ENCODE measurements around the gene ZNF547.

ZNF547 gene

DNA sequence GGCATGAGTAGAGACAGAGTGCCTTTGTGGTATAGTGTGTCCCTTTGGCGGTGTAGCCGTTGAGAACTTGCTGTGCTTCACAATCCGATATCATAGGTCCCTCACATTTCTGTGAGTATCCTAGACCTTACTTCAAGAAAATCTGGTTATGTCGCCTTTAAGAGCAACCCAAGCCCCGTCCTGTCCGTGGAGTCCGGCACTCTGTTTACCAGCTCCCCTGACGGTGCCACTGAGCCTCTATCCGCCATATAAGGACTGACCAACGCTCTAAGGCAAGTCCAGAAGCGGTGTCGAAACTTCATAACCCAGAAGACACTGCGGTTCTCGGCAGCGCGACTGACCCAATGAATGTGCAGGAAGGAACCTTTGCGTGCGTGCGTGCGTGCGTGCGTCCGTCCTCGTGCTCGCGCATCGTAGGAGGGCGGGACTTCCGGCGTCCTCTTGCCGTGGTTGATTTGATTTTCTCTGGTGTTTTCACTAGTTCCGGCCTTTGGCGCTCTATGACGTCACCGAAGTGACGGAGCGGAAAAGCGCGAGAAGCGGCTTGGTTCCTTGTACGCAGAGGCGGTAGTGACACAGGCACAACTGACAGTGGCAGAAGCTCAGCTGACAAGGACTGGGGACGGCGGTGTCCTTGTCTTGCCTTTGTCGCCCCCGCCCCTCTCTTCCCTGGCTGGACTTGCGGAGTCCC is at the start of gene ZNF547, which contains the start of gene TRAPPC2B:
TSS of gene ZNF547 (plus strand) at position 555 of the 691 bp plus-strand sequence. CDS start 5,005 bp downstream, outside the sequence.
TSS of gene TRAPPC2B (plus strand) at position 555 of the 691 bp plus-strand sequence. CDS start 1,283 bp downstream, outside the sequence.
- DNase-seq (ENCODE audit: low spot score) (peak; percentile 93), FAIRE-seq (peak; percentile 95)

GRCh38 chr19:57314146-57314545 is 49.2 kb upstream of the ZNF547 start:
- DNase-seq (ENCODE audit: low spot score) (no peak), FAIRE-seq (no peak)

- no peak for DNase-seq (ENCODE audit: low spot score)
- no peak for FAIRE-seq
These were observed 45.8 kb upstream of the ZNF547 start for GRCh38 chr19:57317503-57317902.

- DNase-seq (ENCODE audit: low spot score) = no peak
- FAIRE-seq = no peak
These were observed 43.5 kb upstream of the ZNF547 start for GRCh38 chr19:57319869-57320179.

DNA sequence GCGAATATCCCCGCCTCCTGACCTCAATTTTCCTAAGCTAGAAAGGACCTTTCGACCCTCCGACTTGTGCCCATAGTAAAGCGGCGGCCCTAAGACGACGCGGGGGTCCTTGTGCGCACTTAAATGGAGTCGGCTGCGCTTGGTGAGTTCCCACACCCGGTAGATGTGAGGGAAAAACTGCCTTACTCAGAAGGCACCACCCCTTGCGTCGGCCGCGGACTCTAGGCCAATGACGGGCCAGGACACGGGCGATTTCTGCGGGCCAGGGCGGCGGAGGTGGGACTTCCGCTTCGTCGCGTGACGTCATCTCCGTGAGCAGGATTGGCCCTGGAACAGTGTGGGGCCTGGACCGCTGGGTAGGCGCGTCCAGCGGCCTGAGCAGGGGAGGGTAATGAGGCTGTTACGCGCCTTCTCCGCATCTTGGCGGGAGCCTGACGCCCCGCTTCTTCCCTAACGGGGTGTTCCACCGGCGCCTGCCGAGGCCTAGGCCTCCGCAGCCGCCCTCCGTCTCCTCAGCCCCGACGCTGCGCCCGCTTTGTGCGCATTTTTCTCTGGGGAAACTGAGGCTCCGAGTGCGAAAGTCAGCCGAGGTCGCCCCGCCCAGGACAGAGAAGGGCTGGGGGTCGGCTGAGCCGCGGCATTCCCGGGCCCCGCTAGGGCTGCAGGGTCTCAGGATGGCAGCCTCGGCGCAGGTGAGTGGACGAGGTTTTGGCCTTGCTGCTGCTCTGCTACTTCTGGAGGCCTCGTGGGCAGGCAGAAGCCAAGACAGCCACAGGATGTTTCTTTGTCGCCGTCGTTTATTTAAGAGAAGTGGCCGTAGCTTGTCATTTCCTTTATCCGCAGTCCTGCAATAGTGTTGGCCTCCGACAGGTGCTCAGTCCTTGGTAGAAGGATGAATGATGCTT is 42.9 kb upstream of the ZNF547 start, which contains the start of gene ZNF543:
TSS of gene ZNF543 (plus strand) at position 293 of the 905 bp plus-strand sequence. CDS start at position 675, 382 bp downstream.
- DNase-seq (ENCODE audit: low spot score) (peak; percentile 97), FAIRE-seq (peak; percentile 93)

DNA sequence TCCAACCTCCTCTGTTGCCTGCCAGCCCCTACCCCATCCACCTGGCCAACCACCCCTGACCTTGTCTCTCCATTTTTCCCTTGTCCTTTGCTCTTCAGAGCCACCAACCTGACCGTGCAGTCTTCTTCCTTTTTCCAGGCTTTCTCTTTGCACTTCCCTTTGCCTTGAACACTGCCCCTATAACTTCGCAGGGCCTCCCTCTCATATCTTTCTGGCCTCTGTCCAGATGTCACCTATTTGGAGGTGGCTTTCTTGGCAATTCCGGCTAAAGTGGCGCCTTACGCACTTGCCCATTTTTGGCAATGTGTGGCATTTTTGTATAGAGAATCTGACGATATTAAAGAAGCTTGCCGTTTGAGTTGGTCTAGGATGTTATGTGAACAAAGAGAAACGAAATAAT is 42.2 kb upstream of the ZNF547 start:
- no peak for FAIRE-seq
- DNase-seq (ENCODE audit: low spot score) = no peak

DNA sequence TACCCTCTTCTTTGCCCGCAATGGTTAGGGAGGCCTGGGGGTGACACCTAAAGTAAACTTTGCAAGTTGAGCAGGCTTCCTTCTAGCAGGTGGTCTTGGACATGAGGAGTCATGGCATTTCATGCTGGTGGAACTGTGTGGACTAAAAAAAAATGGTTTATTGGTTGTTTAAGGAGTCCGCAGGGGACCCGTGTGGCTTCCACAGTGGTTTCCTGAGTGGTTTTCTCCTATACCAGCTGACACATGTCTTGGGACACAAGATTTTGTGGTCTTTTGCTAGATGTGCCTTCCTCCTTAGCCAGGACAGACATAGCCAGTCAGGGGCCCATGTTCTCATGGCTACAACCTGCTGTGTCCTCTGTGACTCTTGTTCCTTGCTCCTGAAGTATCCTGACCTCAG is 41.6 kb upstream of the ZNF547 start:
- DNase-seq (ENCODE audit: low spot score) (no peak), FAIRE-seq (no peak)

- DNase-seq (ENCODE audit: low spot score) (no peak), FAIRE-seq (no peak)
These were observed 38.4 kb upstream of the ZNF547 start for GRCh38 chr19:57324992-57325391.

DNA sequence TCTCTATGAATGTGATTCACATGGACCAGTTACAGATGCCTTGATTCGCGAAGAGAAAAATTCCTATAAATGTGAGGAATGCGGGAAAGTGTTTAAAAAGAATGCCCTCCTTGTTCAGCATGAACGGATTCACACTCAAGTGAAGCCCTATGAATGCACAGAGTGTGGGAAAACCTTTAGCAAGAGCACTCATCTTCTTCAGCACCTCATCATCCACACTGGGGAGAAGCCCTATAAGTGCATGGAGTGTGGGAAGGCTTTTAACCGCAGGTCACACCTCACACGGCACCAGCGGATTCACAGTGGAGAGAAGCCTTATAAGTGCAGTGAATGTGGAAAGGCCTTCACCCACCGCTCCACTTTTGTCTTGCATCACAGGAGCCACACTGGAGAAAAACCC is 35.4 kb upstream of the ZNF547 start:
- no peak for DNase-seq (ENCODE audit: low spot score)
- no peak for FAIRE-seq

GRCh38 chr19:57334191-57334590 is 29.2 kb upstream of the ZNF547 start:
- FAIRE-seq = no peak

DNA sequence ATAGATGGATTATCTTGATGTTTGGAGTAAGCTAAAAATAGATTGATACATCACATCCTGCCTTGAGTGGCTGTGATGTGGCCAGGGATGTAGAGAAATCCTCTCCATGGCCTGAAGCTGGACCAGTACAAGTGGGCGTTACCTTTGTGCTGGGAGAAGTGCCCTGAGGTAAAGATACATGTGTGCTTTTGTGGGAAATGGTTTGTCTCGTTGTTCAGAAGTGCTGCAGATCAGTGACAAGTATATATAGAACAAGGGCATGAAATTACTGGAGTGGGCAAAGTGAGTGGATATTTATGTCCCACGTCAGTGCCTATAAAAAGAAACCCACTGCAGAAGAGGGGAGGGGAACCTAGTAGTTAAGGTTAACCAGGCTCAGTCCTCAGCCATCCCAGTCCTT is 24.5 kb upstream of the ZNF547 start:
- no peak for DNase-seq (ENCODE audit: low spot score)
- no peak for FAIRE-seq

More at GRCh38 chr19:57334191-57334590, 29.2 kb upstream of the ZNF547 start:
- no peak for DNase-seq (ENCODE audit: low spot score)

GRCh38 chr19:57342582-57342981 is 20.8 kb upstream of the ZNF547 start:
- FAIRE-seq = no peak
- no peak for DNase-seq (ENCODE audit: low spot score)

GRCh38 chr19:57348136-57348535 is 15.2 kb upstream of the ZNF547 start:
- FAIRE-seq (no peak), DNase-seq (ENCODE audit: low spot score) (no peak)

GRCh38 chr19:57350877-57351805 is 12.2 kb upstream of the ZNF547 start, which contains the start of gene ZNF304:
Gene ZNF304 (plus strand): TSS chr19:57351271. CDS start chr19:57351665, 394 bp downstream.
- DNase-seq (ENCODE audit: low spot score) (peak; percentile 95), FAIRE-seq (no peak)

- DNase-seq (ENCODE audit: low spot score) (no peak), FAIRE-seq (no peak)
These were observed 11.5 kb upstream of the ZNF547 start for GRCh38 chr19:57351867-57352266.

DNA sequence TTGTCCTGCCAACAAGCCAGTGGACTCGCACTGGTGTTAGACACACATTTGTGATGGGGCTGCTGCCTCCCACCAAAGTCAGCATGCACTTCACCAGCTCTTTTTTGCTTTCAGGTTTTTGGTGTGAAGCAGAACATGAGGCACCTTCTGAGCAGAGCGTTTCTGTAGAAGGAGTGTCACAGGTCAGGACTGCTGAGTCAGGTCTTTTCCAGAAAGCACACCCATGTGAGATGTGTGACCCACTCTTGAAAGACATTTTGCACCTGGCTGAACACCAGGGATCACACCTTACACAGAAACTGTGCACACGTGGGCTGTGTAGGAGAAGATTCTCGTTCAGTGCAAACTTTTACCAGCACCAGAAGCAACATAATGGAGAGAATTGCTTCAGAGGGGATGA is 7.4 kb upstream of the ZNF547 start:
- no peak for FAIRE-seq
- DNase-seq (ENCODE audit: low spot score) = no peak

DNA sequence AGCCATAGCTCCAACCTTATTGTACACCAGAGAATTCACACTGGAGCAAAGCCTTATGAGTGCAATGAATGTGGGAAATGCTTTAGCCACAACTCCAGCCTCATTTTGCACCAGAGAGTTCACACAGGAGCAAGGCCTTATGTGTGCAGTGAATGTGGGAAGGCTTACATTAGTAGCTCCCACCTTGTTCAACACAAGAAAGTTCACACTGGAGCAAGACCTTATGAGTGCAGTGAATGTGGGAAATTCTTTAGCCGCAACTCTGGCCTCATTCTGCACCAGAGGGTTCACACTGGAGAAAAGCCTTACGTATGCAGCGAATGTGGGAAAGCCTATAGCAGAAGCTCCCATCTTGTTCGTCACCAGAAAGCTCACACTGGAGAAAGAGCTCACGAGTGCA is 5.9 kb upstream of the ZNF547 start:
- DNase-seq (ENCODE audit: low spot score) (no peak), FAIRE-seq (no peak)

- FAIRE-seq (no peak), DNase-seq (ENCODE audit: low spot score) (no peak)
These were observed 4.1 kb upstream of the ZNF547 start for GRCh38 chr19:57359300-57359699.

- FAIRE-seq (no peak), DNase-seq (ENCODE audit: low spot score) (no peak)
These were observed 932 bp upstream of the ZNF547 start for GRCh38 chr19:57362419-57362818.

- FAIRE-seq (no peak), DNase-seq (ENCODE audit: low spot score) (peak; percentile 7)
These were observed 384 bp downstream of the ZNF547 start for GRCh38 chr19:57363688-57364181.

DNA sequence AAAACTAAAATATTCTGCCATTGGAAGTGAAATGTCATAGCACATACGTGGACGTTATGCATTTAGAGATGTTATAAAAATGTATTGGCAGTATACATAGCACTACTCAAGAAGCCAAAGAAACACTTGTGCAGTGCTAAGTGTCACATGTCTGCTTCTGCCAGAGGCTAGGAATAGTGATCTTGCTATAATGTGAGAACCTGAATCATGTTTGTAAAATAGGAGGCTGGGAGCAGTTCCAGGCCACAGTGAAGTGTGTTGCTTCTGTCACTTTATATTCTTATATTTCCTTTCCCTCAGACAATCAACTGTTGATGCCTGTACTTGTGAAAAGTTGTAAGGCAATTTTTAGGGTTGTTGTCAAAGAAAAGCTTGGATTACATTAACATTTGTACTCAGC is 3.4 kb downstream of the ZNF547 start:
- FAIRE-seq = no peak
- no peak for DNase-seq (ENCODE audit: low spot score)
